ENCODE measurements around the gene MT3. TPM values are rescaled to one million over a fixed set of nuclear protein-coding genes. Genes with fewer than 3 reads are reported as not detected.
A peak's percentile ranks its signal among the peaks of the same experiment; 100 is the strongest.

MT3 gene
- total and polyA plus RNA-seq, 2 of the 13 experiments (the other 11 are each of a cell fraction or from before 2014, with no cell fraction given), result not detected

GRCh38 chr16:56551796-56552738 is 37.3 kb upstream of the MT3 start (continued):
- TF ChIP-seq ZNF292 (CRISPR knock-in tag; IDR thresholded peaks at IDR 0.05; ENCODE audit: borderline replicate concordance, low read depth), result peak; percentile 80; the same call in 1 of the 2 replicates
- no peak for TF ChIP-seq TERF1 (CRISPR knock-in tag; IDR thresholded peaks at IDR 0.05)
- peak; percentile 72 for TF ChIP-seq PATZ1 (CRISPR knock-in tag; IDR thresholded peaks at IDR 0.05)
- no peak for TF ChIP-seq ZNF710 (CRISPR knock-in tag; IDR thresholded peaks at IDR 0.05; ENCODE audit: borderline replicate concordance)
- TF ChIP-seq AKAP8 (CRISPR knock-in tag; IDR thresholded peaks at IDR 0.05), result no peak; the same call in 1 of the 2 replicates
- no peak for TF ChIP-seq ZNF138 (CRISPR knock-in tag; IDR thresholded peaks at IDR 0.05; ENCODE audit: low read depth)
- TF ChIP-seq MTA3 (CRISPR knock-in tag; IDR thresholded peaks at IDR 0.05), result no peak
- no peak for TF ChIP-seq ZNF550 (CRISPR knock-in tag; IDR thresholded peaks at IDR 0.05; ENCODE audit: borderline replicate concordance)
- peak; percentile 60; the same call in 1 of the 2 replicates for TF ChIP-seq GFI1 (CRISPR knock-in tag; IDR thresholded peaks at IDR 0.05; ENCODE audit: borderline replicate concordance)
- no peak for TF ChIP-seq TBP (CRISPR knock-in tag; IDR thresholded peaks at IDR 0.05)
- TF ChIP-seq ZNF558 (CRISPR knock-in tag; IDR thresholded peaks at IDR 0.05; ENCODE audit: borderline replicate concordance), result no peak
- no peak for TF ChIP-seq JUNB (CRISPR knock-in tag; IDR thresholded peaks at IDR 0.05; ENCODE audit: borderline replicate concordance)
- TF ChIP-seq ZNF383 (CRISPR knock-in tag; IDR thresholded peaks at IDR 0.05; ENCODE audit: borderline replicate concordance), result 0 out of 2 replicates have a peak, but pooled peaks have one; percentile 57
- TF ChIP-seq SAFB2 (CRISPR knock-in tag; IDR thresholded peaks at IDR 0.05; ENCODE audit: borderline replicate concordance, low read depth), result no peak
- no peak for TF ChIP-seq ZNF570 (CRISPR knock-in tag; IDR thresholded peaks at IDR 0.05; ENCODE audit: borderline replicate concordance)
- TF ChIP-seq ZNF672 (CRISPR knock-in tag; IDR thresholded peaks at IDR 0.05), result no peak
- TF ChIP-seq TGIF2 (CRISPR knock-in tag; IDR thresholded peaks at IDR 0.05), result no peak
- no peak for TF ChIP-seq LCORL (IDR thresholded peaks at IDR 0.05)
- TF ChIP-seq LCORL (CRISPR knock-in tag; IDR thresholded peaks at IDR 0.05), result peak; percentile 97
- TF ChIP-seq ADNP (CRISPR knock-in tag; IDR thresholded peaks at IDR 0.05), result no peak
- peak; percentile 71 to 80; a peak in 3 of 4 replicates for TF ChIP-seq NR2F1 (CRISPR knock-in tag; IDR thresholded peaks at IDR 0.05)

Data from HepG2 (cell line).